Mononuclear cell (primary cell): Measurements from ENCODE around the gene TXNDC11. TPM values are rescaled to one million over a fixed set of nuclear protein-coding genes. Genes with fewer than 3 reads are reported as not detected.

Experiments
- H3K27me3 ChIP-seq: 2 replicates; pipeline ENCODE4 v1.6.0; 2011; ENCODE audit warnings: low read length, control low read depth; ENCODE audit not compliant: insufficient read depth
- H3K4me1 ChIP-seq: 2 replicates; pipeline ENCODE4 v1.5.1; 2011; ENCODE audit warnings: mild to moderate bottlenecking, low read length, control low read depth; ENCODE audit not compliant: insufficient read depth
- H3K4me3 ChIP-seq: 2 replicates; pipeline ENCODE4 v1.5.1; 2011; ENCODE audit warnings: mild to moderate bottlenecking, low read length, moderate library complexity
- H3K9me3 ChIP-seq: 2 replicates; pipeline ENCODE4 v1.5.1; 2011; ENCODE audit warnings: low read depth, mild to moderate bottlenecking, control low read depth, low read length
- total RNA-seq: library from RNA; depleted of rRNA; stranded (reverse); fragments of >200 nt; gene quantifications from one replicate; pipeline ENCODE4 v1.2.3, GENCODE V29; 2012

TXNDC11 gene
- total RNA-seq, 1 donor, result 75.8 TPM

DNA sequence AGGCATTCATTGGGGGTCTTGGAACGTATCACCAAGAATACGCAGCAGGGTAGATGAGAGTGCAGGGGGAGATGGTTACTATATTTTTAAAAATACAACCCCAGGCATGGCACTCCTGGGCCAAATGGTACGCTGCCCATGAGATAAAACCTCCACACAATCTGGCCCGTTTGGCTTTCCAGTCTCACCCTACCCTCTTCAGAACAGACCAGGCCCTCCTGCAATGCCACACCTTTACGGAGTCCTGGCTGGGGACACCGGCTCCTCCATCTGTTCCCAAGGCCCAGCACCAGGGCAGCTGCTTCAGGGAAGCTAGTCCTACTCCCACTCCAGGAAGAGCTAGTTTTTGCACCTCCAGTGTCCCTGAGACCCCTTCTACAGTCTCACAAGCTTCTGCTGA lies 50.0 kb downstream of the TXNDC11 start:
- Histone ChIP-seq H3K27me3 (no peaks in the 10 kb centered on the region), H3K4me1 (peaks cover 22% of the 10 kb centered on the region), H3K9me3 (no peaks in the 10 kb centered on the region), H3K4me3 (no peak overlapping the region)

DNA sequence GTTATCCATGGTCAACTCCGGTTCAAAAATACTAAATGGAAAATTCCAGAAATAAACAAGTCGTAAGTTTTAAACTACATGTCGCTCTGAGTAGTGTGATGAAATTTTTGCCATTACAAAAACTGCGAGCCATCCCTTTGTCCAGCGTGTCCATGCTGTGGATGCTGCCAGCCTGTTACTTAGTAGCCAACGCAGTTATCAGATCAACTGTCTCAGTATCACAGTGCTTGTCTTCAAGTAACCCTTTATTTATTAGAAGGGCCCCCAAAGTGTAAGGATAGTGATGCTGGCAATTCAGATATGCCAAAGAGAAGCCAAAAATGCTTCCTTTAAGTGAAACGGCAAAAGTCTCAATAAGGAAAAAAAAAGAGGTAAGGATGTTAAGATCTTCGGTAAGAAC lies 50.5 kb downstream of the TXNDC11 start:
- no peaks in the 10 kb centered on the region for H3K9me3 ChIP-seq
- no peaks in the 10 kb centered on the region for H3K27me3 ChIP-seq
- H3K4me1 ChIP-seq, result peaks cover 22% of the 10 kb centered on the region
- H3K4me3 ChIP-seq, result no peak overlapping the region

DNA sequence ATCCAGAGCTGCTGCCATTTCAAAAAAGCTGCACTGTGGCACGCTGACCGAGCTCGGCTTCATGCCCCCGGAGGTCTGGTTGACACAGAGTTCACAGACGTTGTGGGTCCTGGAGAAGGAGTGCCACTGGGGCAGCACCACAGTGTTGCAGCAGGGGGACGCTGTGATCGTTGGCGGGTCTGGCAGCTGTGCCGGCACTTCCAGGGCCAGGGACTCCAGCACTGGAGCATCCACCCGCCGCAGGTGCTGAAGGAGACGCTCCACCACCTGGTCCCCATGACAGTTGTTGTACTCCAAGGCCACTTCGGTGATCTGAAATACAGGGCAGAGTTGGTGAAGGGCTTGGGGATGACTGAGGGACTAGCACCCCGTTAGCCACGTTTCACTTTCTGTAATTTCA lies 50.9 kb downstream of the TXNDC11 start:
- Histone ChIP-seq H3K4me1 (peaks cover 22% of the 10 kb centered on the region), H3K9me3 (no peaks in the 10 kb centered on the region), H3K4me3 (no peak overlapping the region), H3K27me3 (no peaks in the 10 kb centered on the region)

DNA sequence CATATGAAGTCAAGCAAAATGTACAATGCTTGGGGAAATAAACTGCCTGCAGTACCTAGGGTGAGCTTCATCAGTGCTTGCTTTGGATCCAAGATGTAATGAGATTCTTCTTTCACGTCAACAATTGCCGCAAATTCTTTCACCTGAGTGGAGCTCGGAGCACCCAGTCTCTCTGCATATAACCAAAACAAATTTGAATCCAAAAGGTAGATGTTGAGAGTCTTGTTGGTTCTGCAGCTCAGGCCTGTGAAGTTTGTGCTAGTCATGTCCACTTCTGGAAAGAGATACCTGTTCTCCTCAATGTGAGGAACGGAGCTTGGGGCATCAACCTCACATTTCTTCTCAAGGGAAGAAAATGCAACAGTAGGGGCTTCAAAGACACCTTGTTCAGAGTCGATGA lies 51.4 kb downstream of the TXNDC11 start:
- peaks cover 22% of the 10 kb centered on the region for H3K4me1 ChIP-seq
- no peaks in the 10 kb centered on the region for H3K27me3 ChIP-seq
- H3K4me3 ChIP-seq, result no peak overlapping the region
- no peaks in the 10 kb centered on the region for H3K9me3 ChIP-seq

DNA sequence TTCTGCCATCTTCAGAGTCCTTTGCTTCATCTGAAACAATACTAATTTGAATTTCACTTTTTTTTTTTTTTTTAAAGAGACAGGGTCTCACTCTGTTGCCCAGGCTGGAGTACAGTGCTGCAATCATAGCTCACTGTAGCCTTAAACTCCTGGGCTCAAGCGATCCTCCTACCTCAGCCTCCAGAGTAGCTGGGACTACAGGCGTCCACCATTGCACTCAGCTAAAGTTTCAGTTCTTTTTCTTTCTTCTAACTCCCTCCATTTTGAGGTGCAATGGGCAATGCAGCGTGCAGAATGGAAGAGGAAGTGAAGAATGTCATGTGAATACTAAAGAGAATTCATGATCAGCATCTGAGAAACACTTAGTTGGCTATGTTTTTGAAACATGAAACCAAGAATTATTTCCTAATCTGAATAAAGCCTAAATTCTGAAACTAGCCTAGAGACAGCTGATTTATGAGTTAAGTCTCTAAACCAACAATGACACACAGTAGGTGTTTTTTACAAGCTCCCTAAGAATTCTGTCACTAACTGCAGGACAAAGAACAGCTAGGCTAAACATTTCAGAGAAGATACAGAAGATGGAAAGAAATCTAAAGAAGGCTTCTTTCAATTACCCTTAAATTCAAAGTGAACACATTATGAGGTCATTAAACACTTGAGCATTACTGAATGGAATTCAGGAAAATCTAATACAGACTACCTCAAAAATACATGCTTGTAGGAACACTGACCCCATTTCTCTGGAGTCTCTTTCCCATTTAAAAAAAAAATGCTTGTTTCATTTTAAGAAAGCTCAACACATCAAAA lies 53.4 kb downstream of the TXNDC11 start:
- H3K27me3 ChIP-seq, result no peaks in the 10 kb centered on the region
- no peak overlapping the region for H3K4me3 ChIP-seq
- peaks cover 24% of the 10 kb centered on the region for H3K4me1 ChIP-seq
- H3K9me3 ChIP-seq, result no peaks in the 10 kb centered on the region

DNA sequence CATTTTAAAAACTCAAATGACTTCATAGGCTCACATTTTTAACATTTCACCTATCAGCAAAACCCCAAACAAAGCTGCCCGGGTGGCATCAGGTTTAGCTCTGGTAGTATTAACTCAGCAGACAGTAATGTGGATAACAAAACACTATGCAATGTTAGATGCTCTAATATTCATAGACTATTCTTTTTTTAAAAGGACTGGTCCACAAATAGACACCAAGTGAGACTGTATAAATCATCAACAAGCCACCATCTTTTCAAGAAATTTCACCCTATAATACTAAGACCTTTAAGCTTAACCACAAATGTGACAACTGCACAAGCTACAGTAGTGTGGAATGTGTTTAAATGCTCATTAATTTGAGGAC lies 54.2 kb downstream of the TXNDC11 start:
- Histone ChIP-seq H3K4me1 (peaks cover 30% of the 10 kb centered on the region), H3K9me3 (no peaks in the 10 kb centered on the region), H3K27me3 (no peaks in the 10 kb centered on the region), H3K4me3 (no peak overlapping the region)

DNA sequence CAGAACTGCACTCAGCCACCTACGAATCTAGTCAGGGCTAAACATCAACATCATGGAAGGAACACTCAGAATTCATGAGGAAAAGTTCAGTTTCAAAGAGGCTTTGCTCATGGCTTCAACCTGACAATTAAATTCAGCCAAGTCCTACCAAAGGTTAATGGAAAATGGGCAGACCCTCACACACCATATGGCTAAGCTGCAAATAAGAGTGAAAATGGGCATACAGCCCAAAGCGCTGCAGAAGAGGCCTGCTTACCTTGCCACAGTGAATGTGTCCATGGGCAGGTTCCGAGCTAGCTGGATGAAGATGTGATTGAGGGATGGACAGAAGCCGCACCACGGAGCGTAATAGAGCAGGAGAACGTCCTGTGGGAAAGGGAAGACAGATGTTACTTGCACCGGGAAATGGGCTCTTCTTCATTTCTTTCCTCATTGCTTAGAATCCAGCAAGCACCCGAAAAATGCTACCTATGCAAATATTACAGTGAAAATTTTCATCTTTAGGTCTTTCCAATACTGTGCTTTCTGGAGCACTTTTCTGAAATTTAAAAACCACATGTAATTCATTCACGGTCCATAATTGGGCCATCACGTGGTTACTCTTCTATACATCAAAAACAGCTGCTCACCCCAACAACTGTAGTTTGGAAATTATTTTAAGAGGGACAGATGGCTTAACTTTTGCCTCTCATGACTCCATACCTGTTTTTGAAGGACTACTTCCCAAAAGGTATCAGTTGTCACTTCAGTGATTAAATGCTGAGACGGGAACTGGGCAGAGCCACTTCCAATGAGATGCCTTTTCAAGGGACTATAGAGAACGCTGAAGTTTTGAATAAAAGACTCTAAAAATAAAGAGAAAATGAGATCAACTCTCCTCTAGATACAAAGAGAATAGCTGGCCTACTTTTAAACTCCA lies 54.8 kb downstream of the TXNDC11 start:
- Histone ChIP-seq H3K4me3 (no peak overlapping the region), H3K9me3 (no peaks in the 10 kb centered on the region), H3K27me3 (no peaks in the 10 kb centered on the region), H3K4me1 (peaks cover 37% of the 10 kb centered on the region)

DNA sequence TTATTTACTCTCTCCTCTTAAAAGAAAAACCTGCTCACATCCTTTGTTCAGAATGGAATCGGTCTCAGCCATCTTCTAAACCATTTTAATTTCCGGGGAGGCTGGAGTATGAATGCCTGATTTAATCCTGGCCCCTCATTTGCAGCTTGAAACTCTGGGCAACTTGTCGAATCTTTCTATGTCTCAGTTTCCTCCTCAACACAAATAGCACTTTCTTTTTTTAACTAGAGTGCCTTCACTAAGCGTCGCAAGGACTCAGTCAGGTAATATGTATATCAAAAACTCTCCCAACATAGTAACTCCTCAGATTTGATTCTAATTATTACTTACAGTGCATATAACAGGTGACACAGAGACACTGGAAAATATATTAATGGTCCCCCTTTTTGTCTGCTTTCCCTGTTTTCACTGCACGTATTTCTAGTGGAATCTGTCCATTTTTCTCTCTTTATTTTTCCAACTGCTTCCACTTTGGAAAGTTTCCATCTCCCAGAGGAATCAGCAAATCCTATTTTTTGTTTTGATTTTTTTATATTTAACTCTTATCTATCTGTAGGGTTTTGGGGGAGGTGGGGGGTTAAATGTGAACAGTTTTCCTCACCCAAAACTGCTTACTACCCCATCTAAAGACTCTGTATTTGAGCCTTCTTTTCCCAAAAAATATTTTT lies 55.8 kb downstream of the TXNDC11 start:
- Histone ChIP-seq H3K4me3 (no peak overlapping the region), H3K4me1 (peaks cover 46% of the 10 kb centered on the region), H3K9me3 (no peaks in the 10 kb centered on the region), H3K27me3 (no peaks in the 10 kb centered on the region)

DNA sequence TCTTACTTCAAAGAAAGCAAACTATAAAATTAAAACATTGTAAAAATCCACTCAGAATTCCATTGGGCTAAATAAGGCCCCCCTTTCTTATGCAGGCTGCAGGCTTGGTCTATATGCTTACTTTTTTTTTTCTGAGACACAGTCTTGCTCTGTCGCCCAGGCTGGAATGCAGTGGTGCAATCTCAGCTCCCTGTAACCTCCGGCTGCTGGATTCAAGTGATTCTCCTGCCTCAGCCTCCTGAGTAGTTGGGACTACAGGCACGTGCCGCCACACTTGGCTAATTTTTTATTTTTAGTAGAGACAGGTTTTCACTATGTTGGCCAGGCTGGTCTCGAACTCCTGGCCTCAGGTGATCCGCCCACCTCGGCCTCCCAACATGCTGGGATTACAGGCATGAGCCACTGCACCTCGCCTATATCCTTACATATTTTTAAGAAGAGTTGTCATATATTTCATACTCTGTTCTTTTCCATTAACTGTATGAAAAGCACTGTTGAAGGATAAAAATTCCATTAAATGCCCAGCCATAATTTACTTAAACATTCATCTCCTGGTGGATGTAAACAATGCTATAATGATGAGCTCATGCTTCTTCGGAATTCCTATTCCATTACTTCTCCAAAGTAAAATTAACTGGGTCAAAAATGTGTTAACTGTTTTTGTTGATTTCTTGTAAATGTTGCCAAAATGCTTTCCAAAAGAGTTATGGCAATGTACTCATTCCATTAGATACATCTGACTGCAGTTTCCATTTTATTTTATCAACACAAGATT lies 56.6 kb downstream of the TXNDC11 start:
- Histone ChIP-seq H3K9me3 (no peaks in the 10 kb centered on the region), H3K27me3 (no peaks in the 10 kb centered on the region), H3K4me1 (peaks cover 54% of the 10 kb centered on the region), H3K4me3 (no peak overlapping the region)

DNA sequence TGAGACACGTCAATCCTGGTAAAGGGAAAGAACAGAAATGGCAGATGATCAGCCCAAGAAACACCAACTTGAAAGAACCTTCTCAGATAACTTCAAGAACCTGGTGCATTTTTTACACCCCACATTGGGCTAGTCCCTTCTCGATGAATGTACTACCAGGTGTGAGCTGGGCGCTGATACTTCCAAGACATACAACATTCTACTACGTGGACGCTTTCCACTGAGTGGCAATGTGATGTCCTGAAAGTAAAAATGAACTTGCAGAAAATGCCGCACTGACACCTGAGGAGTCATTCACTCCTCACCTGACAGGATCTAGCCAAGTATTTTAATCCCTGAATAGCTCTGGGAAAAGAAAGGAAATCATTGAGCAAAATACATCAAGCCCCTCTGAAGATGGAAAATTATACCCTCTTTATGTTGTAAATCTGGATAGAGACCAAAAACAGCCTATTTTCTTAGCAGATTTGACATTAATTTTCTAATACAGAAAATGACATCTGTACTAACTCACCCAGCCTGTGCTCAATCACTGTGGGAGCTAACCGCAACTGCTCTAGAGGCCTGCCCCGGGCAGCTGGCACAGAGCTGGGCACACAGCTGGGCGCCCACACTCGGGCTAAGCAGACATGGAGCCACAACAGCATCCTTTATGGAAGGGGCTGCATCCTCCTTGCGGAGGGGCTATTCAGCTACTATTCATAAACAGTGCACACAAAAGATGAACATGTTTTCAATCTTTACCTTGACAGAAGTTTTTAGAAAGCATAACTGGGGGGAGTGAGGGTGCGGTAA lies 58.2 kb downstream of the TXNDC11 start:
- Histone ChIP-seq H3K4me1 (peaks cover 58% of the 10 kb centered on the region), H3K9me3 (no peaks in the 10 kb centered on the region), H3K4me3 (no peak overlapping the region), H3K27me3 (no peaks in the 10 kb centered on the region)

DNA sequence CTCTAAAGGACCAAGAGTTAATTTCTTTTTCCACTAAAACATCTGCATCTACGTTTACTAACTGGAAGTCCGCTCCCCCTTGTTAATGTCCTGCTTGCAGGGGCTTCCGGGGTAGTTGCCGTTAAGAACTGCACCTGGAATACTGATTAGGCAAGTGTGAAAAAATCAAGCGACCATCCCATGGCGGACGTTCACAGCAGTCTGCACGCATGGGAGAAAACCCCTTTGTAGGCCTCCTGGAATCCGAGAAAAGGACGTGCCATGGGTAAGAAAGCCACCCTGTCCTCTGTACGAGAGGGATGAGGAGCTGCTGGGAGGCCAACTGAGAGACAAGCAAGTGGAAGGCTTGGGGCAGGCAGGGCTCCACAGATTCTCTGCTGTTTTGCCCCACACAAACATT lies 59.5 kb downstream of the TXNDC11 start:
- Histone ChIP-seq H3K27me3 (no peaks in the 10 kb centered on the region), H3K4me3 (no peak overlapping the region), H3K4me1 (peaks cover 61% of the 10 kb centered on the region), H3K9me3 (no peaks in the 10 kb centered on the region)

DNA sequence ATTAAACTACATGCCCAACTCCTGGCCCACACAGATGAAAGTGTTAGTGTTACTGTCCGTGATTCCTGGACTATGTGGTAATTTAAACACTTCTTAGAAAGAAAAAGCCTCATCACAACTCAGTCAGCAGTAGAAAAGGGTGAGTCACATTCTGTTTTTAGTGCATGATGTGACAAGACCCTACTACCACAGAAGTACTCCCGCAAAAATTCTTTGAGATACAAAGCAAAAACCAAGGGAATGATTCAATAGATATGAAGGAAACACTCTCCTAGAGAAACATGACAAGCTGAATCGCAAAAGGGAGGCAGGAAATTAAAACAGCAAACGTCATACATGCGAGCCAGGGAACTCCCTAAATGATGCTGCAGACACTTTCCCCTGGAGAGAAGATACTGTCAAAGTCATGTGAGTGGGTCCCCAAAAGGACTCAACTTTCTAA lies 60.0 kb downstream of the TXNDC11 start:
- H3K4me1 ChIP-seq, result peaks cover 66% of the 10 kb centered on the region
- no peaks in the 10 kb centered on the region for H3K27me3 ChIP-seq
- H3K9me3 ChIP-seq, result no peaks in the 10 kb centered on the region
- no peak overlapping the region for H3K4me3 ChIP-seq

DNA sequence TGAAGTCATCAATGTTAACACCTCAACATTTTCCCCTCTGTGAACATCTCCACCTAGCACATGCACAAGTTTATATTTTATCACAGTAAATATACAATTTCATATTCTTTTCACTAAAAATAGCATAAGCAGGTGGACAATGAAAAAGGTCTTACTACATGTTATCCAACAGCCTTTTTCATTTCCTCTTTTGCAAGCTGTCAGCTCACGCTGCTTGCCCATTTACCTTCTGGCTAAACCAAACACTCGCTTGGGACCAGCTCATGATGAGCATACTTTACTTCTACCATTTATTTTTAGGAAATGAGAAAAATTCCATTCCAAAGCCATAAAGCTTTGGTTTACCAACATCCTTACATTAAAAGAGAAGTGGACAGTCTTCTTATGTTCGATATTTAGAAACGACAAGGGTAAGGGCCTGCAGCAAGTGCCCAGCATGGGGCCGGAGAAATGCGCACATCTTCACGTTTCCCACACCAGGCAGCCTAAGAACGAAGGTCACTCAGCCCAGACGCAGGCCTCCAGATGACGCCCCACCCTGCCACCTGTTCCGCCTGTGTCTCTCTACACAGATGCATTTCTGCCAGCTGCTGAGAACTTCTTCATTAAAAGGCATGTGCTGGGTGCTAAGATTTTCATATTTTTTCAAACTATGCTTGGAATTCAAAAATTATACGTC lies 60.5 kb downstream of the TXNDC11 start:
- Histone ChIP-seq H3K9me3 (no peaks in the 10 kb centered on the region), H3K4me1 (peaks cover 71% of the 10 kb centered on the region), H3K27me3 (no peaks in the 10 kb centered on the region), H3K4me3 (no peak overlapping the region)
